Measurements from ENCODE around the gene ODF2.

- TF ChIP-seq EZH2 (IDR thresholded peaks at IDR 0.05; ENCODE audit: borderline replicate concordance, low read length) (no peak), CTCF (conservative IDR thresholded peaks at IDR 0.05 in 1 of 2, IDR thresholded peaks at IDR 0.05 in 1 of 2; ENCODE audit: extremely low read depth in 1 of 2, insufficient read depth in 1 of 2, low read depth in 1 of 2, low read length in 2 of 2) (no peak)
Observed at GRCh38 chr9:128481561-128481960, 25.8 kb downstream of the ODF2 start.

All from mammary epithelial cell (primary cell).